HG03095 (cell line): ENCODE results near the gene KRTAP10-10.
"Not testable (repeated sequence)": the region's sequence is repeated elsewhere in the genome, so short reads cannot be mapped to it uniquely, and the experiment has no call there.

Experiments
- ATAC-seq: cut with Tn5 transposase; IDR thresholded peaks from one replicate; pipeline ENCODE4 v1.9.1; 2021; ENCODE audit warnings: moderate library complexity; ENCODE audit not compliant: unreplicated experiment

The KRTAP10-10 gene, protein sequence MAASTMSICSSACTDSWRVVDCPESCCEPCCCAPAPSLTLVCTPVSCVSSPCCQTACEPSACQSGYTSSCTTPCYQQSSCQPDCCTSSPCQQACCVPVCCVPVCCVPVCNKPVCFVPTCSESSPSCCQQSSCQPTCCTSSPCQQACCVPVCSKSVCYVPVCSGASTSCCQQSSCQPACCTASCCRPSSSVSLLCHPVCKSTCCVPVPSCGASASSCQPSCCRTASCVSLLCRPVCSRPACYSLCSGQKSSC

DNA sequence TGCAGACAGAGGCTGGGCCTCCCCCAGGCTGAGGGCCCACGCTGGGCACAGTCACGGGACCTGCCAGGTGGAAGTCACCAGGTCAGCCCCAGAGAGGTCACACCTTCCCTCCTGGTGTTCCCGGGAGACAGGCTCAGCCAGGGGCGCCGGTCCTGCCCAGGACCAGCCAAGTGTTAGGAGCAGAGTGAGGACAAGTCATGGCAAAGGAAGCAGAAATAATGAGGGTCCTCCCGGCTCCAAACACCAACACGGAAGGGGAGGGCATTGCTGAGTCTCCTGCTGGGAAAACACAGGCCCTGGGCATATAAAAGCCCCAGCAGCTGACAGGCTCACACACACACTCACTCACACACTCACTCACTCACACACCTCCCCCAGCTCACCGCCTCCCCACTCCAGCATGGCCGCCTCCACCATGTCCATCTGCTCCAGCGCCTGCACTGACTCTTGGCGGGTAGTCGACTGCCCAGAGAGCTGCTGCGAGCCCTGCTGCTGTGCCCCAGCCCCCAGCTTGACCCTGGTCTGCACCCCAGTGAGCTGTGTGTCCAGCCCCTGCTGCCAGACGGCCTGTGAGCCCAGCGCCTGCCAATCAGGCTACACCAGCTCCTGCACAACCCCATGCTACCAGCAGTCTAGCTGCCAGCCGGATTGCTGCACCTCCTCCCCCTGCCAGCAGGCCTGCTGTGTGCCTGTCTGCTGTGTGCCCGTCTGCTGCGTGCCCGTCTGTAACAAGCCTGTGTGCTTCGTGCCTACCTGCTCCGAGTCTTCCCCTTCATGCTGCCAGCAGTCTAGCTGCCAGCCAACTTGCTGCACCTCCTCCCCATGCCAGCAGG lies at the start of gene KRTAP10-10:
Gene KRTAP10-10, plus strand, starts transcription at position 339 of the 833 bp plus-strand sequence. Its CDS starts 62 bp downstream, at position 401.
- no peak for ATAC-seq

DNA sequence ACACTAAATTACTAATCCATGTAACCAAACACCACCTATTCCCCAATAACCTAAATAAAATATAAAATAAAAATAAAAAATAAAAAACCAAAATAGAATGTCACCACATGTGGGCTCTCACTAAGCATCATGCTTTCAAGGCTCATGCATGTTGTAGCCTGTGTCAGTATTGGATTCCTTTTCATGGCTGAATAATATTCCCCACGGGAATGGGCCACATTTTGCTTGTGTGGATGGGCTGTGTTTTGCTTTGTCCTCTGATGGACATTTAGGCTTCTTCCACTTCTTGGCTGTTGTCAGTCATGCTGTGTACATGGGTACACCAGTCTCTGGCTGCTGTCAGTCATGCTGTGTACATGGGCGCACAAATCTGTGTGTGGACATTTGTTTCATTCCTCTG lies 48.1 kb upstream of the KRTAP10-10 start:
- ATAC-seq: no peak

DNA sequence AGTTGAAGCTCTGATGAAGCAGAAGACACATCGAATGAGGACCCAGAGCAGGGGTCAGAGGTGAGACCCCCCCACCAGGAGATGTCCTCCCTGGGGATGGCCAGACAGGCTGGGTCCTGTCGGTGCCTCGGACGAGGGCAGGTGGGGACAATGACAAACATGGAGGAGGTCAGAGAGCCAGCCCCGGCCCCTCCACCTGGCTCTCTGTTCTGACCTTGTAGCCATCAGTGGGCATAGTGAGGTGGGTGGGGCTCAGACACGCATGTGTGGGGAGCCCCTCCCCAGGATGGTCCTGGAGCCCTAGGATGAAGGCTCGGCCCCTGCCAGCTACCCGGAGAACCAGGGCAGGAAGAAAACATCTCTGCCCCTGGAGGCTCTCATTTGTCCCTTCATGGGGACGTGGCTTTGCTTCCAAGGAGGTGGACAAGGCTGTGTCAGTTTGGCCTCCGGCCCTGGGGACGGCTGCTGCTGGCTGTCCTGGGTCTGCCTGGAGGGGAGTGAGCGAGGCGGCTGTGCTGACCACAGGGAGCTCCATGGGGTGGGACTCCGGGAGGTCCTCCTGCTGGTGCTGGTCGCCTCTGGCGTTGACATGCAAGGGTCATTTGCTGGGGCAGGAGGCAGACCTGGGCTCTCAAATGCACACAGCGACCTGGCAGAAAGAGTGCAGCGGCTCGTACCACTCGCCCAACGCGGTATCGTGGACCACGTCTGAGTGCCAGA lies 47.4 kb upstream of the KRTAP10-10 start:
- no peak for ATAC-seq

DNA sequence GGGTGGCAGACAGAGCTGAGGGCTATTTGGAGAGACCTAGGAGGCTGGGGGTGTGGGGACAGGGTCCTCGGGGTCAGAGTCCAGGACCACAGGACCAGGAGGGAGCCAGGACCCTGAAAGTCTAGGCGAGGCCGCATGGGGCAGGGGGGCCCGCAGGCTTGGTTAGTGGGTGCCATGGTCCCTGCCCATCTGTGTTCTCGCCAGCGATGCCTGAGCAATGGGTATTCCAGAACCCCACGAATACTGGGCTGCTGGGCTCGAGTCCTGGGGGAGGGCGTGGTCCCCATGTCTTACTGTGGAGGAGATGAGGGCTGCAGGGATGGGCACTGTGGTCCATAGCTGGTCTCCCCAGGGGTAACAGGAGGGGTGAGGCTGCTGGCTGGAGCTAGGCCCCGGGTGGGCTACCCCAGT lies 46.8 kb upstream of the KRTAP10-10 start:
- no peak for ATAC-seq

DNA sequence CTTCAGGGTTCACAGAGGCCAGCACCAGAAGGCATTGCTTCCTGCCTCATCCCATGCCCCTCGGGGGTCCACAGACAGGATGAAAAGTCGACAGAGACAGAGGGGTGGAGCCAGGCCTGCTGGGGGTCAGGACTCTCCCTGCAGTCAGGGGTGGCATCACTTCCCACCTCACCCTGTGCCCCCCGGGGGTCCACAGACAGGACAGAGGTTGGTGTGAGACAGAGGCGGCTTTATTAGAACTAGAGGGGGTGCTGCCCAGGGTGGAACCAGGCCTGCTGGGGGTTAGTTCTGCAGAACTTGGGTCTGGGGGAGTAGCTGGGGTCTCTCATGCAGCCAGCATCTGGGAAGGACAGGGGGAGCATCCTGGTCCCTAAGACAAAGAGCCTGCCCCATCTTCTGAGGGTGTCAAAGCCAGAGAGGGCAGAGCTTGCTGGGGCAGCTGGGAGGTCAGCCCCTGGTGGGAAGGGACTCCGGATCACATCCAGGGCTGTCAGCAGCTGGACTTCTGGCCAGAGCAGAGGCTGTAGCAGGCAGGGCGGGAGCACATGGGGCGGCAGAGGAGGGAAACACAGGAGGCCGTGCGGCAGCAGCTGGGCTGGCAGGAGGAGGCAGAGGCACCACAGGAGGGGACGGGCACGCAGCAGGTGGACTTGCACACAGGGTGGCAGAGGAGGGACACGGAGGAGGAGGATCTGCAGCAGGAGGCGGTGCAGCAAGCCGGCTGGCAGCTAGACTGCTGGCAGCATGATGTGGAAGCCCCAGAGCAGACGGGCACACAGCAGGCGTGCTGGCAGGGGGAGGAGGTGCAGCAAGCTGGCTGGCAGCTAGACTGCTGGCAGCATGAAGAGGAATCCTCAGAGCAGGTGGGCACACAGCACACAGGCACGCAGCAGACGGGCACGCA lies 46.0 kb upstream of the KRTAP10-10 start:
- ATAC-seq: not testable (repeated sequence)

DNA sequence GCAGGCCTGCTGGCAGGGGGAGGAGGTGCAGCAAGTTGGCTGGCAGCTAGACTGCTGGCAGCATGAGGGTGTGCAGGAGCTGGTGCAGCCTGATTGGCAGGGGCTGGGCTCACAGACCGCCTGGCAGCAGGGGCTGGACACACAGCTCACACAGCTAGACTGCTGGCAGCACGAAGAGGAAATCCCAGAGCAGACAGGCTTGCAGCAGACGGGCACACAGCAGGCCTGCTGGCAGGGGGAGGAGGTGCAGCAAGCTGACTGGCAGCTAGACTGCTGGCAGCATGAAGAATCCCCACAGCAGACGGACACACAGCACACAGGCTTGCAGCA lies 45.4 kb upstream of the KRTAP10-10 start:
- not testable (repeated sequence) for ATAC-seq

DNA sequence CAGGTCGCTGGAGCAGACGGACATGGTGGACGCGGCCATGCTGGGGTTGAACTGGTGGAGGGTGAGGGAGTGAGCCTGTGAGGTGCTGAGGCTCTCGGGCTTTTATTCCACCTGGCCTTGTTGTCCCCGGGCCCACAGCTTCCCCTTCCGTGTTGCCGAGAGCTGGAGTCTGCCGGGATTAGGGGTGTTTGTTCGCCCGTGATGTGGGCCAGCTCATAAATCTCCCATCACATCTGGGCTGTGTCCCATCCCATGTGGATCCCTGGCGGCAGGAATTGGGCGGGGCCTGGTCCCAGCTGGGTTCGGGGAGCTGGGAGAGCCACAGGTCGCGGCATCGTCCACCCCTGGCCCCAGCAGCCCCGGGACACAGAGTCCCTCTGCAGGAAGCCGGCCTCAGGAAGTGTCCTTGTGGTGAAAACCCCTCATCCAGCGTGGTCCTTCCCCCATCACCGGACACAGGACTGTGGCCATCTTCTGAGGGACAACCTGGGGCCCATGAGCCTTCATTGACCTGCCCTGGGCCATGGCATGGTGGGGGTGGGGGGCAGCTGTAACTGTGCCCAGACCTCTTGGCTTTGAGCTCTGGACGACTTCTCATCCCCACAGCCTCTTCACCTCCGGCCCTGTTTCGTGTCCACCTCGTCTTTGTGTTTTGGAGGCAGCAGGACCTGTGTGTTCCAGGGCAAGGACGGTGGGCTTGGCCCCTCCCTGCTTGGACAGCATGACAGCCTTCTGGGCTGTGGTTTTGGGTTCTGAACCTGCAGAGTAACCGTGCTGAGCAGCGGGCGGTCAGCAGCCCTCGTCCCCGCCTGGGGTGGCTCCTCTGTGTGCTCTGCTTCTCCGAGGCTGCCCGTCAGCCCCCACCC lies 44.5 kb upstream of the KRTAP10-10 start, which contains the start of gene KRTAP10-6:
Gene KRTAP10-6, minus strand, starts transcription at position 60 of the 866 bp plus-strand sequence. Its CDS starts 21 bp downstream, at position 39.
- no peak for ATAC-seq

DNA sequence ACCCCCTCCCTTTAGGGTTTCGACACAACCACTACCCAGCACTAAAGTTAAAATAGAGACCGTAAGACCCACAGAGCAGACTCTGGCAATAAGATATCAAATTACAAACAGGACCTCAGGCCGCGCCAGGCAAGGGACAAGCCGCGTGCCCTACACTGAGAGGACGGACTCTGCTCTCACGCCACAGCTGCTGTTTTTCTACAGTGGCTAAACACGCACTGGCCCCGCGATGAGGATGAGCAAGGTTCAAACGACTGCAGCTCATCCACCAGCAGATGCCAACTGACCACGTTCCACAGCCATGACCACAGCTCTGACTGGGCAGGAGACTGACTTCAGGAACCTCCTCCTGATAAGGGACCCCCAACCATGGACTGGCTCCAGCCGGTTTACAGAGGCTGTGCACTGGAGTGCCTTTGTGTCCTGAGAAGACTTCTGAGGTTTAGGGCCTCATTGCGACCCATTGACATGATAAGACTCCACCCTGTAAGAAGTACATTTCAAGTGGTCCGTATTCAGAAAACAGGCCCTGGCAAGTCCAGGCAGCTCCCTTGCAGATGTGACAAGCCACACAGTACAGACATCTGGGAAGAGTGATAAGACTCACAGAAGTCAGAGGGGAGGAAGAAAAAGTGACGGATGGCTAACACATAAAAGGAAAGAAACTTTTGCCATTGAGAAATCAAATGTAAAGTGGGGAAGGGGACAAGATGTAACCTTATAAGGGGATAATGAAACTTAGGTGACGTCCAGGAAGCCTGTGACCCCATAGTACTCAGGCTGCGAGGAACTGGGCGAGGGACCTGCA lies 43.4 kb upstream of the KRTAP10-10 start:
- ATAC-seq: no peak

DNA sequence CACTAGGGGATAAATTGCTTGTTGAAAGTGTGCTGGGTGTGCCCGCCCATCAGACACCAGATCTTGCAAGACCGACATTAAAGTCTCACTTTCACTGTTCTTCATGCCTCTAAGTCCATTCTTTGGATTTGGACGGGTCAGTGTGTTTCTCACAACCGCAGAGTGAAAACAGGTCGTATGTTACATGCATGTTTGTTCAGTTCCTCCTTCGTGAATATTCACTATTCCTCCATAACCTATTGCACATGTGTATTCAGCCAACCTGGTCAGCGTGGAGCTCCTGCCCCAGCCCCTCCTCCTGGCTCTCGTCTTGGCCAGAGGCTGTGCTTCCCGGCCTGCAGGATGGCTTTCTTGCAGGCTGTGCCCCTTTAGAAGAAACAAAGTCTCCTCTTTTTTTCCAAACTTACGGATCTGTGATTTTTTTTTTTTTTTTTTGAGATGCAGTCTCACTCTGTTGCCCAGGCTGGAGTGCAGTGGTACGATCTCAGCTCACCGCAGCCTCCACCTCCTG lies 42.7 kb upstream of the KRTAP10-10 start:
- no peak for ATAC-seq

DNA sequence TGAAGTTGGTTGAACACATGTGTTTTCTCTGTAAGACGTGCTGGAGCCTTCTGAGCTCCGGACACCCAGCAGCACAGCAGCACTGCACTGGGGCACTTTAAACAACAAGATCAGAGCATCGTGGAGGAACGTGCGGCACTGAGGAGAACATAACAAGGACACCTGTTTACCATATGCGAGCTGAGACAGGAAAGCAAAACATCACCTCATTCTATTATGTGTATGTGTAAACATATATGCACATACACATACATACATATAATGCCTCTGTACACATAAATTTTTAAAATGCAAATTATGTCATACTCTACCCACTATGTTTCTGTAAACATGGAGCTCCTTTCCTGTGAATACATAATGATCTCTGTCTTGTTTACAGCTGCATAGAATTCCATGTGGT lies 41.6 kb upstream of the KRTAP10-10 start:
- no peak for ATAC-seq

DNA sequence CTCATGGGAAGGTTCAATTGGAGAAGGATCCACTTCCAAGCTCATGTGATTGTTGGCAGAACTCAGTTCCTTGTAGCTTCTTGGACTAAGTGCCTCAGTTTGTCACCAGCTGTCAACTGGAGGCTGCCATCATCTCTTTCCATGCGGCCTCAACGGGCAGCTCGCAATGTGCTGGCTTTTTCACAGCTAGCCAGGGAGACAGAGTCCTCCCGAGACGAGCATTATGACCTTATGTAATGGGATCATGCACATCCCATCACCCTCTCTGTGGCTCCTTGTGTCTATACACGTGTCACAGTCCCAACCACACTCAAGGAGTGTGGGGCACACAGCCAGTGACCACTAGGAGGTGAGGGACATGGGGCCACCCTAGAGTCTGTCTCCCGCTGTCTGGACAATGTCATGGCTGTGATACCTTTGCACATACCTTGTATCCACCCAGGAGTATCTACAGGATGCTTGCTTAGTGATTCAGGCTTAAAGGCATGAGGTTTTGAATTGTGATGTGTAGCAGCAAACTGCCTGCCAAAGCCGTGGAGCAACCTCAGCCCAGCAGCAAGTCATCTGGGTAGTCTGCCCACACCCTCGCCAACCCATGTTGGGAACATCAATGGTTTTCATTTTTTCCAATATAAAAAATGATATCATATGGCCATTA lies 41.0 kb upstream of the KRTAP10-10 start:
- ATAC-seq: no peak

DNA sequence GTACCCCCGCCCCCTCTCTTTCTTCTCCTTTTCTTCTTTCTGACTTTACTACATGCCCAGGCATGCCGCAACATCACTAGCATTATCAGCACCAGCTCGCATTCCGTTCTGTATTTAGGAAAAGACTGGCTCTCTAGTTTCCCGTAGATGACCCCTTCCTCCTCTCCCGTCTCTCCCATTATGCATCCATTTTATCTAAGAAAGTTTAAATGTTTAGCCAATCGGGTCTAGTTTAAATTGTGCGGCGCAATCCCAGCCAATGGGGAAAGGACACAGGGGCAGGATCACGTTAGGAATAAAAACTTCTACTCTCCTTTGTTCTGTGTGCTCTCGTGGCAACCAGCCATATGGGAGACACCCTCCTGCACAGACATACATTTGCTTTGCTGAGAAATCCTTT lies 39.1 kb upstream of the KRTAP10-10 start:
- ATAC-seq: no peak

DNA sequence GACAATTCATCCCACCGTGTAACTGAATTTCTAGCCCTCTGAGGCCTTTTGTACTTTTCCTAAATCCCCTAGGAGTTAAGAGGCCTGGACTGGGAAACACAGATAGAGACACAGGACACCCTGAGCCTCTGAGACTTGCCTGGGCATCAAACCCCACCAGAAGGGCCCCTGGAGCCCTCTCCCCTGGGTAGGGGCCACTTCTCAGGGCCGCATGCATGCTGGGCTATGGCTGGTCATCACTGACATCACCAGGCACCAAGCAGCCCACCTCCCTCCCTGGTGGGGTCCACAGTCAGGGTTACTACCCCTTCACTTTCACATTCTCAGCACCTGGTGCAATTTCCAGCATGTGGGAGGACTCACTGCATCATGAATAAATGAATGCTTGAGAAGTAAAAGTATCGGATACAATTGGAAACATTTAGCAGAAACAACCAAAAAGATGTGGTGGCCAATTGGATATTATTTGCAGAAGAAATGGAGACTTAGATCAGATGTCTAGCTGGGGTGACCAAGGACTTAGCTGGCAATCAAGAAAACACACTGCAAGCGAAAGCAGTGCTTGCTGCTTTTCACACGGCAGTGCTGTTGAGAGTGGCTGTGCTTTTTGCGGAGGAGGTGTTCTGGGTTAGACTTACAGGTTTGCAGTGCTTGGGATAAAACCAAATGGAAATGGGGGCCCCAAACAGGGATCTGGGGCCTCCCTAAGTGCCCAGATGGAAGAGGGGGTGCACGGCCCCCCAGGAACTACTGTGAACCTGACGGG lies 37.7 kb upstream of the KRTAP10-10 start:
- ATAC-seq: no peak

DNA sequence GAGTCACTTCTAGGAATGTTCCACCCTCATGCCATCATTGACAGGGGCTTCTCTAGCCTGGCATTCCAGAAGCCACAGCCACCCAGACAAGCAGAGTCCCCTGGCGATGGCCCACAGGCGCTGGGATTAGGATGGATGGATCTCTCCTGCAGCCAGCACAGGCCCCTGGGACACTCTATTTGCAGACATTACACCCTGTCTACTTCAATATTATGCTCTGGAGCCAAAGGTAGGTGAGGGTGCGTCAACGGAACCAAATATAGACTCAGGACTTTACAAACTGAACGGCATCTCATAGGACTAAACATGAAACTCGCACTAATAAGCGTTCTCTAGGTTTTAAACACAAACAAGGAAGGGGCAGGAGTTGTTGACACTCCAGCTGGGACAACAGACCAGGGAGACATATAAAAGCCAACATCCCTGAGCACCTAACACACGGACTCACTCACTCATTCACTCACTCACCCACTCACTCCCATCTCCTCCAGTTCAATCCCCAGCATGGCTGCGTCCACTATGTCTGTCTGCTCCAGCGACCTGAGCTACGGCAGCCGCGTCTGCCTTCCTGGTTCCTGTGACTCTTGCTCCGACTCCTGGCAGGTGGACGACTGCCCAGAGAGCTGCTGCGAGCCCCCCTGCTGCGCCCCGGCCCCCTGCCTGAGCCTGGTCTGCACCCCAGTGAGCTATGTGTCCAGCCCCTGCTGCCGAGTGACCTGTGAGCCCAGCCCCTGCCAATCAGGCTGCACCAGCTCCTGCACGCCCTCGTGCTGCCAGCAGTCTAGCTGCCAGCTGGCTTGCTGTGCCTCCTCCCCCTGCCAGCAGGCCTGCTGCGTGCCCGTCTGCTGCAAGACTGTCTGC lies 36.8 kb upstream of the KRTAP10-10 start, which contains the start of gene KRTAP10-7:
Gene KRTAP10-7, plus strand, starts transcription at position 480 of the 861 bp plus-strand sequence. Its CDS starts 25 bp downstream, at position 505.
- ATAC-seq: not testable (repeated sequence)

DNA sequence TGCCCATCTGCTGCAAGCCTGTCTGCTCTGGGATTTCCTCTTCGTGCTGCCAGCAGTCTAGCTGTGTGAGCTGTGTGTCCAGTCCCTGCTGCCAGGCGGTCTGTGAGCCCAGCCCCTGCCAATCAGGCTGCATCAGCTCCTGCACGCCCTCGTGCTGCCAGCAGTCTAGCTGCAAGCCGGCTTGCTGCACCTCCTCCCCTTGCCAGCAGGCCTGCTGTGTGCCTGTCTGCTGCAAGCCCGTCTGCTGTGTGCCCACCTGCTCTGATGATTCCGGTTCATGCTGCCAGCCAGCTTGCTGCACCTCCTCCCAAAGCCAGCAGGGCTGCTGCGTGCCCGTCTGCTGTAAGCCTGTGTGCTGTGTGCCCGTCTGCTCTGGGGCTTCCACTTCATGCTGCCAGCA lies 36.1 kb upstream of the KRTAP10-10 start:
- ATAC-seq: not testable (repeated sequence)
